SK-N-SH (cell line): ENCODE data around the gene CFAP97D1. TPM values are rescaled to one million over a fixed set of nuclear protein-coding genes. Genes with fewer than 3 reads are reported as not detected.
A peak's percentile ranks its signal among the peaks of the same experiment; 100 is the strongest.

Experiments used
- CTCF ChIA-PET: fragments of 300-600, 350-600 bp; formaldehyde crosslinking; extraction: SDS; loops from one replicate; lab custom pipeline; 2021; lab: Yijun Ruan, JAX
- POLR2A ChIA-PET: fragments of 350-600 bp; sonication (Branson Sonifier 250); formaldehyde crosslinking; extraction: SDS; loops from one replicate; lab custom pipeline; 2020; ENCODE audit warnings: antibody characterized with exemption, inconsistent platforms; lab: Yijun Ruan, JAX
- DNase-seq: peaks from one replicate; pipeline ENCODE4 v3.0.0; 2012
- H2AFZ ChIP-seq: fragments of 200-600 bp; sonication (generic); 2 replicates; pipeline ENCODE4 v1.8.1; 2016; ENCODE audit warnings: antibody characterized with exemption, mild to moderate bottlenecking, low read depth
- H3F3A ChIP-seq: fragments of 200-600 bp; sonication (generic); replicated peaks from 2 replicates; pipeline ENCODE3; 2016; ENCODE audit warnings: antibody characterized with exemption, mild to moderate bottlenecking; ENCODE audit not compliant: insufficient read depth
- H3K27ac ChIP-seq, 2 experiments: fragments of 200-500 bp in 1 of 2; fragments of 200-600 bp in 1 of 2; sonication (Bioruptor generic) in 1 of 2; sonication (generic), shearing (Covaris generic) in 1 of 2; 2 replicates each; pipeline versions ENCODE4 v1.5.1 to v1.6.1; 2014 to 2016; ENCODE audit warnings: low read depth in 2 of 2, inconsistent platforms in 1 of 2, low read length in 1 of 2, mild to moderate bottlenecking in 1 of 2, mixed read lengths in 1 of 2
- H3K27me3 ChIP-seq: fragments of 200-600 bp; sonication (generic), shearing (Covaris generic); 2 replicates; pipeline ENCODE4 v1.6.1; 2016; ENCODE audit warnings: mixed run types; ENCODE audit not compliant: insufficient read depth
- H3K36me3 ChIP-seq, 2 experiments: fragments of 200-500 bp in 1 of 2; fragments of 200-600 bp in 1 of 2; sonication (Bioruptor generic) in 1 of 2; sonication (generic) in 1 of 2; replicated peaks in 1 of 2; 2 replicates each; pipeline versions ENCODE3 to v1.5.1; 2014 to 2016; ENCODE audit warnings: low read length in 1 of 2, mild to moderate bottlenecking in 1 of 2; ENCODE audit not compliant: insufficient read depth in 2 of 2, control insufficient read depth in 1 of 2
- H3K4me1 ChIP-seq, 2 experiments: fragments of 200-500 bp in 1 of 2; fragments of 200-600 bp in 1 of 2; sonication (Bioruptor generic) in 1 of 2; sonication (generic), shearing (Covaris generic) in 1 of 2; 2 replicates each; pipeline versions ENCODE4 v1.5.1 to v1.6.1; 2014 to 2016; ENCODE audit warnings: low read depth in 1 of 2, low read length in 1 of 2, mixed run types in 1 of 2; ENCODE audit not compliant: insufficient read depth in 2 of 2, control insufficient read depth in 1 of 2
- H3K4me2 ChIP-seq: fragments of 200-600 bp; sonication (generic), shearing (Covaris generic); 2 replicates; pipeline ENCODE4 v1.6.1; 2017; ENCODE audit warnings: mixed run types
- H3K4me3 ChIP-seq, 2 experiments: fragments of 200-500 bp in 1 of 2; fragments of 200-600 bp in 1 of 2; sonication (Bioruptor generic) in 1 of 2; sonication (generic), shearing (Covaris generic) in 1 of 2; 2 replicates each; pipeline versions ENCODE4 v1.5.1 to v1.8.1; 2014 to 2016; ENCODE audit warnings: low read depth in 2 of 2, inconsistent platforms in 1 of 2, low read length in 1 of 2, mild to moderate bottlenecking in 1 of 2, mixed read lengths in 1 of 2, moderate library complexity in 1 of 2
- H3K79me2 ChIP-seq: fragments of 200-600 bp; sonication (generic); 2 replicates; pipeline ENCODE4 v1.8.1; 2017; ENCODE audit warnings: mild to moderate bottlenecking; ENCODE audit not compliant: insufficient read depth
- H3K9ac ChIP-seq: fragments of 200-600 bp; sonication (generic); 2 replicates; pipeline ENCODE4 v1.6.1; 2017; ENCODE audit warnings: mixed run types
- H3K9me2 ChIP-seq: fragments of 200-600 bp; sonication (generic); 2 replicates; pipeline ENCODE4 v1.6.1; 2017; ENCODE audit warnings: mixed run types
- H3K9me3 ChIP-seq: fragments of 200-600 bp; sonication (generic); 2 replicates; pipeline ENCODE4 v1.6.1; 2017; ENCODE audit warnings: mixed run types, mild to moderate bottlenecking, moderate library complexity
- H4K20me1 ChIP-seq: fragments of 200-600 bp; sonication (generic); 2 replicates; pipeline ENCODE4 v1.6.1; 2017; ENCODE audit warnings: mild to moderate bottlenecking, mixed run types; ENCODE audit not compliant: insufficient read depth
- CHD2 ChIP-seq: fragments of 150-350 bp; IDR thresholded peaks from 2 replicates; pipeline ENCODE4 v1.6.1; 2018; ENCODE audit warnings: low read length; ENCODE audit not compliant: partially characterized antibody
- EZH2phosphoT487 ChIP-seq: fragments of 200-600 bp; sonication (generic); IDR thresholded peaks from 2 replicates; pipeline ENCODE4 v1.6.1; 2017; ENCODE audit warnings: low read depth, mixed run types, mild to moderate bottlenecking, antibody characterized with exemption, moderate library complexity, borderline replicate concordance
- FOSL2 ChIP-seq: IDR thresholded peaks from 2 replicates; pipeline ENCODE4 v1.4.0; 2012; ENCODE audit warnings: low read depth, mild to moderate bottlenecking, moderate library complexity, borderline replicate concordance
- FOXM1 ChIP-seq: IDR thresholded peaks from 2 replicates; pipeline ENCODE4 v1.4.0; 2012; ENCODE audit warnings: low read depth, mild to moderate bottlenecking
- GATA2 ChIP-seq: sonication (generic); formaldehyde crosslinking; IDR thresholded peaks from 2 replicates; pipeline ENCODE4 v1.5.0; 2020; ENCODE audit warnings: mild to moderate bottlenecking, missing genetic modification reagents
- JUND ChIP-seq: IDR thresholded peaks from 2 replicates; pipeline ENCODE4 v1.4.0; 2012
- MXI1 ChIP-seq: IDR thresholded peaks from 2 replicates; pipeline ENCODE4 v1.6.1; 2012; ENCODE audit warnings: mild to moderate bottlenecking, low read depth, low read length, improper control_type of control experiment
- NFIC ChIP-seq: IDR thresholded peaks from 2 replicates; pipeline ENCODE4 v1.4.0; 2012; ENCODE audit warnings: borderline replicate concordance
- NRF1 ChIP-seq: IDR thresholded peaks from 2 replicates; pipeline ENCODE4 v1.6.1; 2012; ENCODE audit warnings: low read depth, mild to moderate bottlenecking, low read length
- RAD21 ChIP-seq: IDR thresholded peaks from 2 replicates; pipeline ENCODE4 v1.6.1; 2012; ENCODE audit warnings: mild to moderate bottlenecking, low read length
- RCOR1 ChIP-seq: fragments of 150-350 bp; IDR thresholded peaks from 2 replicates; pipeline ENCODE4 v1.6.1; 2017; ENCODE audit warnings: antibody characterized with exemption, low read length
- RXRA ChIP-seq: IDR thresholded peaks from 2 replicates; pipeline ENCODE4 v1.4.0; 2012; ENCODE audit warnings: low read depth, mild to moderate bottlenecking, borderline replicate concordance
- TAF1 ChIP-seq: IDR thresholded peaks from 2 replicates; pipeline ENCODE4 v1.6.1; 2012; ENCODE audit warnings: low read depth, mild to moderate bottlenecking, low read length, moderate library complexity, borderline replicate concordance
- WGBS: methylation state at CpG from one replicate; pipeline ENCODE4 v1.1.6; 2017; ENCODE audit warnings: low lambda C conversion rate; 5-methylcytosine and 5-hydroxymethylcytosine counted together
- polyA plus RNA-seq, 3 experiments: library from polyadenylated mRNA; depleted of rRNA; stranded (reverse); fragments of >200 nt; gene quantifications; 2 replicates each; pipeline ENCODE4 v1.2.3, GENCODE V29; 2012
- TF ChIP-seq, protein P1 (sequence below): IDR thresholded peaks from 2 replicates; pipeline ENCODE4 v1.4.0; 2012; ENCODE audit warnings: low read depth
- TF ChIP-seq, protein P2 (sequence below): fragments of 200-600 bp; sonication (generic); IDR thresholded peaks from 2 replicates; pipeline ENCODE4 v1.6.1; 2017; ENCODE audit warnings: antibody characterized with exemption, mild to moderate bottlenecking, moderate library complexity
- TF ChIP-seq, protein P3 (sequence below): IDR thresholded peaks from 2 replicates; pipeline ENCODE4 v1.4.0; 2012; ENCODE audit warnings: low read depth, borderline replicate concordance

CFAP97D1 gene
- polyA plus RNA-seq, 1 of the 3 experiments (the other 2 are of a cell fraction) = 0.02 TPM

DNA sequence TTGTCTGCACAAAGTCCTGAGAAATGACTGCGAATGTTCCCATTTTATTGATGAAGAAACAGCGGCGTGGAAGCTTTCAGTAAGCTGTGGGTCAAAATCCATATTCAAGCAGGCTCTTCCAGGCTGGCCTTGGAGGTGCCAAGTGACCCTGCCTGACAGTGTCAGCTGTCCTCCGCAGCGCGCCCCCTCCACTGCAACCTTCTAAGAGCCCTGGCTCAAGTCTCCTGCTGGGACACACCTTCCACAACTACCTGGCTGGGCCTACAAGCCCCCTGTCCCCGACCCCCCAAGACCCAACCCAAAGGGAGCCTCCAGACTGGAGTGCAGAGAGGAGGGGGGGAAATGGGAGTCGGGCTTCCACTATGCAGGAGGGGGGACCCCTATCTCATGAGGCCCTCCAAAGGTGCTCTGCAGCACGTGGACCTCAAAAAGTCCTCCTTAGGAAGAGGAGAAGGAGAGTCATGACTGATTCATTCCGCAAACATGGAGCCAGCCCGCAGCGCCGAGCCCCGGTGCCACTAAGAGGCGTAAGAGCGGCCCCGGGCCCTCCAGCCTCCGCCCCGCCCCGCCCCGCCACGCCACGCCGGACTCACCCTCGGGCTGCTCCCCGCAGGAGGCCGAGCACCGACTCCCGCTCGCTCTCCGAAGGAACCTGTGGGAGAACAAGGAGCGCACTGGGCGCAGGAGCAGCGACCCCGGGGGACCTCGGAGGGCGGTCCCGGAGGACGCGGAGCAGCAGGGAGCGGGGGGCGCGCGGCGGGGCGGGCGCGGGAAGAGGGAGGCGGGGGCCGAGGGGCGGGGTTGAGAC lies 52.1 kb downstream of the CFAP97D1 start:
- peaks cover 9 to 30% of the 10 kb centered on the region in 2 experiments for H3K36me3 ChIP-seq
- no peaks in the 10 kb centered on the region for H4K20me1 ChIP-seq
- H3K27me3 ChIP-seq = no peaks in the 10 kb centered on the region
- peaks cover 10% of the 10 kb centered on the region; the same call in 1 of the 2 replicates for H3K79me2 ChIP-seq
- no peaks in the 10 kb centered on the region for H3K9me3 ChIP-seq
- H2AFZ ChIP-seq = 0 out of 2 replicates have a peak overlapping the region, but pooled peaks have one; percentile 59
- 52% methylated on average over 10 of the region's 51 CpGs for WGBS
- POLR2A ChIA-PET = interaction anchor here (1.7 kb wide), 1 partner anchor 13 kb away, joined by 4 read pairs; no protein-coding TSS in a partner anchor
- no peaks in the 10 kb centered on the region for H3F3A ChIP-seq
- peaks cover 0 to 9% of the 10 kb centered on the region in 2 experiments; a peak in 1 of 4 replicates for H3K4me1 ChIP-seq
- CTCF ChIA-PET = interaction anchor here (1.0 to 3.7 kb wide), 4 partner anchors 7 to 46 kb away, joined by 3 to 33 read pairs (median 4); partner anchors contain the start of gene CD300LG
- peak overlapping the region; percentile 38 to 62; a peak in 2 of 4 replicates for H3K27ac ChIP-seq
- DNase-seq = peak; percentile 90
- H3K4me2 ChIP-seq = peak overlapping the region; percentile 93
- H3K9me2 ChIP-seq = no peaks in the 10 kb centered on the region
- peak overlapping the region; percentile 85 for H3K9ac ChIP-seq
- TF ChIP-seq RAD21 (no peak), JUND (no peak), FOSL2 (peak; percentile 59; the same call in 1 of the 2 replicates)
- TF ChIP-seq, protein P1, sequence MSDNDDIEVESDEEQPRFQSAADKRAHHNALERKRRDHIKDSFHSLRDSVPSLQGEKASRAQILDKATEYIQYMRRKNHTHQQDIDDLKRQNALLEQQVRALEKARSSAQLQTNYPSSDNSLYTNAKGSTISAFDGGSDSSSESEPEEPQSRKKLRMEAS = peak; percentile 91
- TF ChIP-seq, protein P2, sequence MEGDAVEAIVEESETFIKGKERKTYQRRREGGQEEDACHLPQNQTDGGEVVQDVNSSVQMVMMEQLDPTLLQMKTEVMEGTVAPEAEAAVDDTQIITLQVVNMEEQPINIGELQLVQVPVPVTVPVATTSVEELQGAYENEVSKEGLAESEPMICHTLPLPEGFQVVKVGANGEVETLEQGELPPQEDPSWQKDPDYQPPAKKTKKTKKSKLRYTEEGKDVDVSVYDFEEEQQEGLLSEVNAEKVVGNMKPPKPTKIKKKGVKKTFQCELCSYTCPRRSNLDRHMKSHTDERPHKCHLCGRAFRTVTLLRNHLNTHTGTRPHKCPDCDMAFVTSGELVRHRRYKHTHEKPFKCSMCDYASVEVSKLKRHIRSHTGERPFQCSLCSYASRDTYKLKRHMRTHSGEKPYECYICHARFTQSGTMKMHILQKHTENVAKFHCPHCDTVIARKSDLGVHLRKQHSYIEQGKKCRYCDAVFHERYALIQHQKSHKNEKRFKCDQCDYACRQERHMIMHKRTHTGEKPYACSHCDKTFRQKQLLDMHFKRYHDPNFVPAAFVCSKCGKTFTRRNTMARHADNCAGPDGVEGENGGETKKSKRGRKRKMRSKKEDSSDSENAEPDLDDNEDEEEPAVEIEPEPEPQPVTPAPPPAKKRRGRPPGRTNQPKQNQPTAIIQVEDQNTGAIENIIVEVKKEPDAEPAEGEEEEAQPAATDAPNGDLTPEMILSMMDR = peak; percentile 15
- H3K4me3 ChIP-seq = peak overlapping the region; percentile 59 to 83

DNA sequence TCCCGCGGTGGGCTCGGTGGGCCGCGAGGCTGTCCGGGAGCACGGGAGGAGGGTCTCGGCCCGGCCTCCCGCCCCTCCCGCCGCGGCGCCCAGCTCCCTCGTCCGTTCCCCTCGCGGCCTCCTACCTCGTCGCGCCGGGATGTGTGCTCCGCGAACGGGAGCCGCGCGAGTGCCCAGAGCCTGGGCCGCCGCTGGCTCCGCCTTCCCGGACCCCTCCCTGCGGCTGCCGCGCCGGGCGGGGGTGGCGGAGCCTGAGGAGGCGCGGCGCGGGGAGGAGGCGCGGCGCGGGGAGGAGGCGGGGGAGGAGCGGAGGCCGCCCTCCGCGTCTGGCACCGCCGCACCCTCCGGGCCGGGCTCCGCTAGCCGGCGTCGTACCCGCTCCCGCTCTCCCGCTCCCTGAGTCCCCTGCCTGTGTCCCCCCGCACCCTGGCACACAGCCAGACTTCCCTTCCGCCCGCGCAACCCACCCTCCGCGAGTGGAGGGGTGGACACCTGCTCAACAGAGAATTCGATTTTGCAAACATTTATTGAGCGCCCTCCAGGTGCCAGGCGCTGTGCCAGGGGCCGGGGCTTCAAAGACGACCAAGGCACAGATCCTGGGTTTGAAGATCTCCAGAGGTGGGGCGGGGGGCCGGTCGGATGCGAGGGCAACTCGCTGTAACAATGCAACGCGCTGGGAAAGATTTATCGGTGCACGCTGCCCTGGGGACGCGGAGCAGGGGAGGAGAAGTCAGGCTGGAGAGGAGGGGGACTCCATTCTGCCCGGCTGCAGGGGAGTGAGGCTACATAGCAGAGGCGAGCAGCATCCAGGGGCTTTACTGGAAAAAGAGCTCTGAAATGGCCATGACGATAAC lies 53.0 kb downstream of the CFAP97D1 start, which contains the start of gene MPP3:
TSS of gene MPP3 (minus strand) at position 171 of the 854 bp plus-strand sequence. CDS start 1,240 bp downstream, outside the sequence.
- Histone ChIP-seq H3K9ac (peak within 1 kb of the TSS; percentile 85), H3K9me2 (no peaks in the 10 kb centered on the region), H3K27ac (peak within 1 kb of the TSS; percentile 38 to 62; a peak in 2 of 4 replicates), H3K79me2 (peaks cover 10% of the 10 kb centered on the region; the same call in 1 of the 2 replicates), H3K27me3 (no peaks in the 10 kb centered on the region), H3K9me3 (no peaks in the 10 kb centered on the region), H2AFZ (peak within 1 kb of the TSS; percentile 94), H3K36me3 (peaks cover 9 to 22% of the 10 kb centered on the region in 2 experiments), H3K4me2 (peak within 1 kb of the TSS; percentile 93), H4K20me1 (no peaks in the 10 kb centered on the region), H3F3A (no peaks in the 10 kb centered on the region), H3K4me1 (peaks cover 0 to 9% of the 10 kb centered on the region in 2 experiments; a peak in 1 of 4 replicates), H3K4me3 (peak within 1 kb of the TSS; percentile 59 to 83)
- WGBS = 17% methylated on average over 38 of the region's 87 CpGs
- CTCF ChIA-PET = interaction anchor here (1.0 to 3.7 kb wide), 3 partner anchors 13 to 256 kb away, joined by 3 to 33 read pairs (median 3); partner anchors contain the start of gene CD300LG
- POLR2A ChIA-PET = interaction anchor here (1.7 kb wide), 1 partner anchor 14 kb away, joined by 4 read pairs; no protein-coding TSS in a partner anchor
- peak; percentile 97 for DNase-seq
- TF ChIP-seq FOSL2 (no peak), EZH2phosphoT487 (no peak), CHD2 (no peak), FOXM1 (no peak), NFIC (peak; percentile 52), NRF1 (0 out of 2 replicates have a peak, but pooled peaks have one; percentile 20), TAF1 (peak; percentile 27; the same call in 1 of the 2 replicates), RXRA (no peak), MXI1 (0 out of 2 replicates have a peak, but pooled peaks have one; percentile 24), GATA2 (CRISPR knock-in tag) (no peak), RCOR1 (no peak)
- TF ChIP-seq, protein P1 = no peak
- TF ChIP-seq, protein P3, sequence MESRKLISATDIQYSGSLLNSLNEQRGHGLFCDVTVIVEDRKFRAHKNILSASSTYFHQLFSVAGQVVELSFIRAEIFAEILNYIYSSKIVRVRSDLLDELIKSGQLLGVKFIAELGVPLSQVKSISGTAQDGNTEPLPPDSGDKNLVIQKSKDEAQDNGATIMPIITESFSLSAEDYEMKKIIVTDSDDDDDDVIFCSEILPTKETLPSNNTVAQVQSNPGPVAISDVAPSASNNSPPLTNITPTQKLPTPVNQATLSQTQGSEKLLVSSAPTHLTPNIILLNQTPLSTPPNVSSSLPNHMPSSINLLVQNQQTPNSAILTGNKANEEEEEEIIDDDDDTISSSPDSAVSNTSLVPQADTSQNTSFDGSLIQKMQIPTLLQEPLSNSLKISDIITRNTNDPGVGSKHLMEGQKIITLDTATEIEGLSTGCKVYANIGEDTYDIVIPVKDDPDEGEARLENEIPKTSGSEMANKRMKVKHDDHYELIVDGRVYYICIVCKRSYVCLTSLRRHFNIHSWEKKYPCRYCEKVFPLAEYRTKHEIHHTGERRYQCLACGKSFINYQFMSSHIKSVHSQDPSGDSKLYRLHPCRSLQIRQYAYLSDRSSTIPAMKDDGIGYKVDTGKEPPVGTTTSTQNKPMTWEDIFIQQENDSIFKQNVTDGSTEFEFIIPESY = no peak
